Measurements from ENCODE around the gene MEG3.

DNA sequence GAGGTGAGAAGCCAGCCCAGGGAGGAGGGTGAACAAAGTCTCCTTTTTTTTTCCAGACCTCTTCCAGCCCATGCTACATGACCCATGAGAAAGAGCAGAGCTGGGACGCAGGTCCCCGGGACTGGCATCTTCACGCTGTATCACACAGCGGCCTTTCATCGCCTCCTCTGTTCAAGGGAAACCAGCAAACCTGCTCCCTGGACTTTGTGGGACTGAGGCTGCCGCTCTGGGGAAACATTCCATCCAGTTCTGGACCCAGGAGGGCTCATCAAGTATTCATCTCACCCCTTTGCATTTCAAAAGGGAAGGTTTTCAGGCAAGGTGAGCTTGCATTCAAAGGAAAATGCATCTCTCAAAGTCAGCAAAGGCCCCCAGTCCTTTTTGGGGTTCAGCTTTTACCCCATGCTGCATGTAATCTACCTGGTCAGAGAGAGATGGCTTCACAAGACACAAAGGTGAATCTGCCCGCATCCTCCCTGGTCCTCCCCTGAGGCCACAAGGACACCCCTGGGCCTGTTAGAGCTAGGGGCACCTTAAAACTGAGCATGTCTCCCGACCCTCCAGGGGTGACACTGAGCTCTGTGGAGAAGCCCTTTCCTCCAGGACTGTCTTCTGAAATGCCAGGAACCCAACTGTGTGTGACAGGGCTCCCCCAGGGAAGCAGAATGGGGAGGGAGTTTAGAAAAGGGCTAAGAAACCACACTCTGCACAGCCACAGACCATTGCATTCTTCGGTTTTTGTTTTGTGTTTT, 21.2 kb upstream of the MEG3 start:
- TF ChIP-seq, protein P1, sequence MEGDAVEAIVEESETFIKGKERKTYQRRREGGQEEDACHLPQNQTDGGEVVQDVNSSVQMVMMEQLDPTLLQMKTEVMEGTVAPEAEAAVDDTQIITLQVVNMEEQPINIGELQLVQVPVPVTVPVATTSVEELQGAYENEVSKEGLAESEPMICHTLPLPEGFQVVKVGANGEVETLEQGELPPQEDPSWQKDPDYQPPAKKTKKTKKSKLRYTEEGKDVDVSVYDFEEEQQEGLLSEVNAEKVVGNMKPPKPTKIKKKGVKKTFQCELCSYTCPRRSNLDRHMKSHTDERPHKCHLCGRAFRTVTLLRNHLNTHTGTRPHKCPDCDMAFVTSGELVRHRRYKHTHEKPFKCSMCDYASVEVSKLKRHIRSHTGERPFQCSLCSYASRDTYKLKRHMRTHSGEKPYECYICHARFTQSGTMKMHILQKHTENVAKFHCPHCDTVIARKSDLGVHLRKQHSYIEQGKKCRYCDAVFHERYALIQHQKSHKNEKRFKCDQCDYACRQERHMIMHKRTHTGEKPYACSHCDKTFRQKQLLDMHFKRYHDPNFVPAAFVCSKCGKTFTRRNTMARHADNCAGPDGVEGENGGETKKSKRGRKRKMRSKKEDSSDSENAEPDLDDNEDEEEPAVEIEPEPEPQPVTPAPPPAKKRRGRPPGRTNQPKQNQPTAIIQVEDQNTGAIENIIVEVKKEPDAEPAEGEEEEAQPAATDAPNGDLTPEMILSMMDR (conservative IDR thresholded peaks at IDR 0.05): no peak
- TF ChIP-seq EZH2 (IDR thresholded peaks at IDR 0.05; ENCODE audit: low read depth): no peak

All from PC-9 (cell line).